ENCODE results near the gene PCGF1.

The PCGF1 gene

GRCh38 chr2:74552914-74553811, 45.7 kb upstream of the PCGF1 start:
- no peak for DNase-seq (ENCODE audit: extremely low read depth, low read depth)
- TF ChIP-seq CTCF (IDR thresholded peaks at IDR 0.05; ENCODE audit: low read depth, low read length) = no peak

- DNase-seq (ENCODE audit: extremely low read depth, low read depth) = no peak
- TF ChIP-seq CTCF (IDR thresholded peaks at IDR 0.05; ENCODE audit: low read depth, low read length) = no peak
Observed at GRCh38 chr2:74551942-74552913, 44.7 kb upstream of the PCGF1 start.

- no peak for DNase-seq (ENCODE audit: extremely low read depth, low read depth)
- TF ChIP-seq CTCF (IDR thresholded peaks at IDR 0.05; ENCODE audit: low read depth, low read length) = no peak
Observed at GRCh38 chr2:74551530-74551929, 44.0 kb upstream of the PCGF1 start.

- DNase-seq (ENCODE audit: extremely low read depth, low read depth) = no peak
- no peak for TF ChIP-seq CTCF (IDR thresholded peaks at IDR 0.05; ENCODE audit: low read depth, low read length)
Observed at GRCh38 chr2:74550231-74550630, 42.7 kb upstream of the PCGF1 start.

- DNase-seq (ENCODE audit: extremely low read depth, low read depth) = no peak
Observed at GRCh38 chr2:74548900-74549826, 41.7 kb upstream of the PCGF1 start.

More at GRCh38 chr2:74548900-74549826, 41.7 kb upstream of the PCGF1 start:
- no peak for TF ChIP-seq CTCF (IDR thresholded peaks at IDR 0.05; ENCODE audit: low read depth, low read length)
